Keratinocyte (primary cell): Measurements from ENCODE around the gene GRIA4. TPM values are rescaled to one million over a fixed set of nuclear protein-coding genes. Genes with fewer than 3 reads are reported as not detected.

Source experiments
- DNase-seq: peaks from one replicate; pipeline ENCODE4 v3.0.0-alpha.2; 2011; ENCODE audit warnings: low read depth, missing footprints, low spot score
- FAIRE-seq: peaks from 2 replicates; lab custom pipeline; 2011; peaks lifted over from hg19 to GRCh38; lab: Jason Lieb, UNC
- H2AFZ ChIP-seq: 2 replicates; pipeline ENCODE4 v1.6.0; 2012; ENCODE audit warnings: low read length, control low read depth, inconsistent platforms; ENCODE audit not compliant: control insufficient read depth
- H3K27ac ChIP-seq: 2 replicates; pipeline ENCODE4 v1.5.1; 2011; ENCODE audit warnings: low read length; ENCODE audit not compliant: control insufficient read depth, insufficient read depth
- H3K27me3 ChIP-seq: 3 replicates; pipeline ENCODE4 v1.6.0; 2011; ENCODE audit warnings: low read length; ENCODE audit not compliant: control insufficient read depth, insufficient read depth; ENCODE audit errors: extremely low read depth
- H3K36me3 ChIP-seq, 2 experiments: 2 replicates in 1 of 2; 3 replicates in 1 of 2; pipeline ENCODE4 v1.5.1; 2011; ENCODE audit warnings: low read length in 2 of 2, mild to moderate bottlenecking in 1 of 2; ENCODE audit not compliant: control insufficient read depth in 2 of 2, insufficient read depth in 2 of 2; ENCODE audit errors: extremely low read depth in 1 of 2
- H3K4me1 ChIP-seq: 3 replicates; pipeline ENCODE4 v1.5.1; 2011; ENCODE audit warnings: low read length; ENCODE audit not compliant: control insufficient read depth, insufficient read depth; ENCODE audit errors: extremely low read depth
- H3K4me2 ChIP-seq: 3 replicates; pipeline ENCODE4 v1.6.0; 2011; ENCODE audit warnings: low read depth, low read length; ENCODE audit not compliant: control insufficient read depth, insufficient read depth; ENCODE audit errors: extremely low read depth
- H3K4me3 ChIP-seq, 3 experiments: fragments of 200-600 bp in 1 of 3; sonication (generic) in 1 of 3; 2 replicates in 2 of 3; 3 replicates in 1 of 3; pipeline ENCODE4 v1.5.1; 2011 to 2016; ENCODE audit warnings: low read length in 3 of 3, mild to moderate bottlenecking in 3 of 3, control low read depth in 2 of 3, inconsistent platforms in 1 of 3, low read depth in 1 of 3, mixed read lengths in 1 of 3, mixed run types in 1 of 3, moderate library complexity in 1 of 3; ENCODE audit not compliant: control insufficient read depth in 2 of 3, insufficient read depth in 2 of 3; ENCODE audit errors: extremely low read depth in 1 of 3
- H3K79me2 ChIP-seq: 2 replicates; pipeline ENCODE4 v1.6.0; 2012; ENCODE audit warnings: low read length; ENCODE audit not compliant: control insufficient read depth, insufficient read depth
- H3K9ac ChIP-seq: 3 replicates; pipeline ENCODE4 v1.6.0; 2011; ENCODE audit warnings: low read length; ENCODE audit not compliant: control insufficient read depth, insufficient read depth; ENCODE audit errors: extremely low read depth
- H3K9me1 ChIP-seq: 3 replicates; pipeline ENCODE4 v1.6.0; 2011; ENCODE audit warnings: low read length; ENCODE audit not compliant: control insufficient read depth, insufficient read depth; ENCODE audit errors: extremely low read depth
- H3K9me3 ChIP-seq: 2 replicates; pipeline ENCODE4 v1.5.1; 2012; ENCODE audit warnings: low read depth, low read length; ENCODE audit not compliant: control insufficient read depth
- H4K20me1 ChIP-seq: 3 replicates; pipeline ENCODE4 v1.6.0; 2011; ENCODE audit warnings: low read length; ENCODE audit not compliant: control insufficient read depth, insufficient read depth; ENCODE audit errors: extremely low read depth
- CTCF ChIP-seq, 3 experiments: IDR thresholded peaks in 1 of 3; conservative IDR thresholded peaks in 1 of 3; optimal IDR thresholded peaks in 1 of 3; 2 replicates in 2 of 3; 3 replicates in 1 of 3; pipeline versions ENCODE3 to v1.5.1; 2011; ENCODE audit warnings: low read length in 3 of 3, mild to moderate bottlenecking in 3 of 3, moderate library complexity in 2 of 3, control low read depth in 1 of 3, inconsistent platforms in 1 of 3; ENCODE audit not compliant: insufficient read depth in 2 of 3; ENCODE audit errors: extremely low read depth in 1 of 3
- EZH2 ChIP-seq: IDR thresholded peaks from one replicate; pipeline ENCODE4 v1.6.1; 2012; ENCODE audit warnings: inconsistent platforms, mild to moderate bottlenecking, low read length, moderate library complexity
- dilution Hi-C: fragments of 300-500 bp; cut with MboI; formaldehyde crosslinking; loops from one replicate; pipeline ENCODE4 v1.7.0; 2020; ENCODE audit warnings: low sequenced_read_pairs; ENCODE audit not compliant: extremely low pct_ligation_motif_present
- polyA plus RNA-seq, 5 experiments: library from polyadenylated mRNA; depleted of rRNA in 3 of 5; stranded (reverse) in 3 of 5; stranded (forward) in 1 of 5; unstranded in 1 of 5; fragments of >200 nt; gene quantifications; 1 replicate in 1 of 5; 2 replicates in 3 of 5; 3 replicates in 1 of 5; pipeline versions ENCODE4 v1.2.1 to v1.2.3, GENCODE V29; 2011 to 2012; ENCODE audit warnings: missing spikeins in 2 of 5, low read depth in 1 of 5, low replicate concordance in 1 of 5

Gene GRIA4
- polyA plus RNA-seq, 1 donor (not counting 4 experiments of a cell fraction or from before 2014, with no cell fraction given), result not detected

GRCh38 chr11:106021181-106021966 lies 411.5 kb downstream of the GRIA4 start:
- Histone ChIP-seq H3K9me3 (no peaks in the 10 kb centered on the region), H3K4me3 (peak overlapping the region; percentile 87 to 97 (median 91)), H4K20me1 (no peaks in the 10 kb centered on the region), H3K9ac (peak overlapping the region; percentile 71), H3K4me1 (peaks cover 23% of the 10 kb centered on the region), H2AFZ (peak overlapping the region; percentile 96), H3K4me2 (peak overlapping the region; percentile 92), H3K27me3 (no peaks in the 10 kb centered on the region), H3K9me1 (no peaks in the 10 kb centered on the region), H3K79me2 (peaks cover 37% of the 10 kb centered on the region), H3K27ac (peak overlapping the region; percentile 52), H3K36me3 (peaks cover 0 to 2% of the 10 kb centered on the region in 2 experiments)
- TF ChIP-seq EZH2 (no peak), CTCF (optimal IDR thresholded peaks at IDR 0.05 in 1 of 3, IDR thresholded peaks at IDR 0.05 in 1 of 3, conservative IDR thresholded peaks at IDR 0.05 in 1 of 3; ENCODE audit: extremely low read depth in 1 of 3, insufficient read depth in 2 of 3, low read length in 3 of 3) (no peak)
- no peak for FAIRE-seq
- dilution Hi-C loops, result no loop called here
- DNase-seq, result no peak

- TF ChIP-seq CTCF (optimal IDR thresholded peaks at IDR 0.05 in 1 of 3, IDR thresholded peaks at IDR 0.05 in 1 of 3, conservative IDR thresholded peaks at IDR 0.05 in 1 of 3; ENCODE audit: extremely low read depth in 1 of 3, insufficient read depth in 2 of 3, low read length in 3 of 3) (no peak), EZH2 (no peak)
- dilution Hi-C loops, result no loop called here
- Histone ChIP-seq H3K4me1 (peaks cover 23% of the 10 kb centered on the region), H3K4me2 (peak within 1 kb of the TSS; percentile 93), H3K9ac (peak within 1 kb of the TSS; percentile 71), H3K79me2 (peaks cover 31% of the 10 kb centered on the region), H2AFZ (peak within 1 kb of the TSS; percentile 99), H3K9me1 (no peaks in the 10 kb centered on the region), H3K4me3 (peak within 1 kb of the TSS; percentile 91 to 97 (median 96)), H3K27ac (peak within 1 kb of the TSS; percentile 52), H3K27me3 (no peaks in the 10 kb centered on the region), H3K9me3 (no peaks in the 10 kb centered on the region), H3K36me3 (peaks cover 0 to 2% of the 10 kb centered on the region in 2 experiments), H4K20me1 (no peaks in the 10 kb centered on the region)
- peak; percentile 94 for FAIRE-seq
- DNase-seq, result peak; percentile 84
These were observed 412.3 kb downstream of the GRIA4 start, which contains the start of gene MSANTD4 for GRCh38 chr11:106021967-106022794. TSS of gene MSANTD4 (minus strand) at chr11:106022240. CDS start at chr11:106010917, 11,323 bp downstream.
